RPMI7951 (cell line): ENCODE results near the gene ATP2B3. TPM values are rescaled to one million over a fixed set of nuclear protein-coding genes. Genes with fewer than 3 reads are reported as not detected.

Experiments
- DNase-seq: peaks from one replicate; pipeline ENCODE4 v3.0.0-alpha.2; 2012; ENCODE audit warnings: low read depth
- total RNA-seq: library from RNA; depleted of rRNA; stranded (reverse); fragments of >200 nt; shearing (Covaris generic); gene quantifications from 2 replicates; pipeline ENCODE4 v1.2.3, GENCODE V29; 2014; rRNA removed

ATP2B3 gene
- not detected in 2 replicates for total RNA-seq

DNA sequence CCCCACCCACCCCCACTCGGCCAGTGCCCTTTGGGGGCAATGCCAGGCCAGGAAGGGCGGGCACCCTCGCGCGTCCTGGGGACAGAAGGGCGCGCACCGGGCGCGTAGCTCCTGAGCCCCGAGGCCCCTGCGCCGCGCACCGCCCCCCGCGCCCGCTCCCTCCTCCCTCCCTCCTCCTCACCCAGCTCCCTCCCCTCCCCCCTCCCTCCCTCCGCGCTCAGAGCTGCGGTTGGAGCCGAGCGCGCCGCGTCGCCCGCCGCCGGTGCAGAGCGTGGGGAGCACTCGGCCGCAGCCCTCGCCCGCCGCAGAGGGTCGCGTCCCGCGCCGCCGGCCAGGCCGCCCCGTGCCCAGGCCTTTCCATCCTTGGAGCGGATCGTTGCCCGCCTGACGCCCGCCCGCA, at the start of gene ATP2B3:
Gene ATP2B3 (plus strand): TSS at position 220 of the 400 bp plus-strand sequence. CDS start 18,606 bp downstream, outside the sequence.
- no peak for DNase-seq

DNA sequence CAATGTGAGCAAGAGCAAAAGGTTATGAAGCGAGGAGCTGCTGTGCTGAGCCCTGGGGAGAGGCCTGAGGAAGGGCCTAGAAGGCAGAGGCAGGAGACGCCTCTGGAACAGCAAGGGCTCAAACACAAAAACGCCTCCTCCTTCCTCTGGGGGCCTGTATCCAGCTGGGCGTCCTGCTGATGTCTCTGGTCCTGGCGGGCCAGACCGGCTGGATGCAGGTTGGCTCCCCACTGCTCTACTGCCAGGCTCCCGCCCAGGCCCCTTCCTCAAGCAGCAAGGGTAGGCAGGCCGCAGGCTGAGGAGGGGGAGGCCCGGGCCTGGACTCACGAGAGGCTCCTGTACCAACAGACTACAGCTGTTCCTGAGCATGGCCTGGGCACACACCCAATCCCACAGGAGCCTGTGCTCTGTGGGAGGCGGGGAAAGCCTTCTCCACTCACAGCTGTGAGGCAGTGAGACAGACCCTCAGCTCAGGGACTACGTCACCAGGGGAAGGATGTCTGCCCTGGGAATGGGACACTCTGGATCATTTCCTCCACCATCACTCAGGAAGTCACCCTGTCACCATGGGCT, 49.3 kb upstream of the ATP2B3 start:
- DNase-seq = no peak

DNA sequence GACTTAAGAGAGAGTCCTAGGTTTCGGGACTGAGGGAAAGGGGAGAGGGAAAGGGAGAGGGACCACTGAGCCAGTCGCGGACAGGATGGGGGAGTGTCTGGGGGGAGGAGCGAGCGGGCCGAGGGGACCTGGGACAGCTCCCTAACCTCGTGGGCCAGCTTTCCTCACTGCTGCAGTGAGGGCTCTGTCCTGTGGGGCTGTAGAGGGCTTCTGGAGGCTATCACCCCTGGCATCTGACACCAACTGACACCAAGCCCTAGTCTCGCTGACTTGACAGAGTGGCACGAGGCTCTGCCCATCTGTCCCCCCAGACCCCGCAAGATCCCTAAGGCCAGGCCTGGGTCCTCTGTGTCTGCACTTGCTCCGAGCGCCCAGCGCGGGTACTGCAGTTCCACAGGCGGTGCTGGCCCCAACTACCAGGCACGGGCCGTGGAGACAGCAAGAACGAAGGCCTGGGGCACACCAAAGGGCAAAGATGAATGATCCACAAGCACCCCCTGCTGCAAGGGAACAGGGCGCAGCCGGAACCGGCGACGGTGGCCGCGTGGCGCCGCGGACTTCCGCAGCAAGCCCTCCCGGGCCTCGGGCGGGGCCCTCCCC, 47.5 kb upstream of the ATP2B3 start:
- peak; percentile 23 for DNase-seq

DNA sequence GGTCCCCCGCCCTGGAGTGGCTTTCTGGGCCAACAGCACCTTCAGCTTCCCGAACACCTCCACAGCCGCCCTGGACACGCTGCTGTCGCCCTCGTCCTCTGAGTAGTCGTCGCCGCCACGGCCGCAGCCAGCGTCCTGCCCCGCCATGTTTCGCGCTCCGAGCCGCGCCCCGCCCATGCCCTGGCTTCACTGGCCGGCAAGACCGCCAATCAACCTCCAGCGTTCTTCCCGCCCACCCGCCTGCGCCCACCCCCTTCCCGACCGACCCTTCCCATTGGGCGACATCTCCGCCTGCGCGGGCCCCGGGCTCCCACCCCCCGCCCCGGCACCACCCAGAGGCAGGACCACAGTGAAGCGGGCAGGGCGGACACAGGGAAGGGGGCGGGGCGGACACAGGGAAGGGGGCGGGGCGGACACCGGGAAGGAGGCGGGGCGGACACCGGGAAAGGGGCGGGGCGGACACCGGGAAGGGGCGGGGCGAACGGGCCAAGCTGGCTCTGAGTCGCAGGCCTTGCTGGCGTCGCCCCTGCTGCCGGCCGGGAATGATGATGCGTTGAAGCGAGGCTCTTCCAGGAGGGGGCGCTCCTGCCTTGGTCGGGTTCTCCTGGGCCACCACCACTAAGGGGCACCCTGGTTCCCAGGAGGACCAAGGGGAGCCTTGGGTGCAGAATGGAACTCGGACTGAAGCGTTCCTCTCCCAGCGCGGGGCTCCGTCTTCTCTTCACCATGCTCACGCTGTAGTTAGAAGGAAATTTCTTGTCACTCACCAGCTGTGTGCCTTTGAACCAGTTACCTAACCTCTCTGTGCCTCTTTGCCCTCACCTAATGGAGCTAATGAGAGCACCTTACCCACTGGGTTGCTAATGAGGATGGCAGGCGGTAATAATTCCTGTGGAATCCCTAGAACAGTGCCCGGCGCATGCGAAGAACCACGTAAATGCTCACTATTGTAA, 46.8 kb upstream of the ATP2B3 start, which contains the start of gene HAUS7:
Gene HAUS7 (minus strand): TSS at position 166 of the 953 bp plus-strand sequence. CDS start 19 bp downstream, at position 147.
- DNase-seq = peak; percentile 81

DNA sequence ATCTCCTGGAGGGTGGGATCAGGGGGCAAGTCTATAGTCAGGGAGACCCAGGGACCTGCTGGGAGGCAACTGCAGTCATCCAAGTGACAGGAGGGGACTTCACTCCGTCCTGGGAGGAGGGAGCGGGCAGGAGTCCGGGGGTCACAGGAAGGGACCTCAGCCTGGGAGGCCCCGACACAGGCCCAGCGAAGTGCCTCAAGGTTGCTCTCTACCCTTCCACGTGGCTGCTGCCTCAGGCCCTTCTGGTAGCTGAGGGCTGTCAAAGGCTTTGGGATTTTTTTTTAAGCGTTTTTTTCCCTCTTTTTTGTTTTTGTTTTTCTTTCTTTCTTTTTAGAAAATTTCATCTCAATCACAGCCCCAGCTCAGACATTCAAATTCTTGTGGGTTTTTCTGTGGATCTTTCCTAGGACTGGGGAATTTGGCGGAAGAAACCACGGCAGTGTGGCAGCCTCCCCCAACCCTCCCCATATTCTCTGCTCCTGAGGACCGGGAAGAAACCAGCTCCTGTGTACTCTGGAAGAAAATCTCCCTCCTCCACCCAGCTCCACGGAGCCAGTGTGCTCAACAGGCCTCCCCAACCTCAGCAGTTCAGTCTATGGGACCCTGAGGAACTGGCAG, 45.7 kb upstream of the ATP2B3 start:
- peak; percentile 13 for DNase-seq

DNA sequence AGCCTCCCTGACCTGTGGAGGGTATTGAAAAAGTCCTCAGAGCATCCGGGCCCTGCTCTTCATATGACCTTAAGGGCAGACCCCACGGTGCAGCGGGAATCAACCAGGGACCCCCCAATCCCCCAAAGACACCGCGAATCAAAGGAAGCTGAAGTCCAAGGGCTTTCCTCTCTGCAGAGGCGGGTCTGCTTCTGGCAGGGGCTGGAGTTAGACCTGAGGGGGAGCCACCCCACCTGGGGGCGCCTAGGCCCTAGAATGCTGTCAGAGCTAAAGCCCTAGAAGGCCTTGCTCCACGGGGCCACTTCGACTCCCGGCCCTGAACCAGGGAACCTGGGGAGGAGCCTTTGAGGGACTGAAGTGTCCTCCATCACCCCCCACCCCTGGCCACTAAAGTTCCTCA, 44.3 kb upstream of the ATP2B3 start:
- no peak for DNase-seq

DNA sequence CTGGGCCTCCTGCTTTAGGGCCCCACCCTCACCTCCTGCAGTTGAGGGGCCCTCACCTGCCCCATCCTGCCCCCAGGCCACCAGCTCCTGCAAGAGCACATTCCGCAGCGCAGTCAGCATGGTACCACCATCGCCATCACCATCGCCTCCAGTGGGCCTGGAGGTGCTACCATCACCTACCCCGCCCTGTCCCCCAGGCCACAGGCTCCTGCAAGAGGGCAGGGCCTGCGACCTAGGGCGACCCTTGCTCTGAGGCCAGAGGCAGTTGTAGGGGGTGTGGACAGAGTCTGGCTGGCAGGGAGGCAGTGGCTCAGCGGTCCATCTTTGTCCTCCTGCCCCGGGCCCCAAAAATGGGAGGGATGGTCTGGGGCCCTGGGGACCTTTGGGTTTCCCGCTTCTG, 43.2 kb upstream of the ATP2B3 start:
- no peak for DNase-seq

DNA sequence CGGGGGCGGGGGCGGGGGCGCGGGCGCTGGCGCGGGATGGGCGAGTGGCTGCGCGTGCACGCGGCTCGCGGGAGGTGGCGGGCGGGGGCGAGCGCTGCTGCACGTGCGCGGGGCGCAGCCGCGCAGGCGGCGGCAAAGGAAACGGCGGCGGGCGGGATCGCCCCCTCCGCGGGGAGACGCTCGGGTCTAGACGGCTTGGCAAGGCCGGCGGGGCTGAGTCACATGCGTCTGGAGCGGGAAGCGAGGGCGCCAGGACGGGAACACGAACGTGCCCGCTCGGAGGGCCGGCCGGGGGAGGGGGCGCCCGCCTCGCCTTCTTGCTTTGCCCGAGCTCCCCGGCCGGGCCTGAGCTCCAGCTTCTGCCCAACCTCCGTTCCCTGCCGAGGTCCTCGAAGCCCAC, 42.7 kb upstream of the ATP2B3 start:
- DNase-seq = no peak

DNA sequence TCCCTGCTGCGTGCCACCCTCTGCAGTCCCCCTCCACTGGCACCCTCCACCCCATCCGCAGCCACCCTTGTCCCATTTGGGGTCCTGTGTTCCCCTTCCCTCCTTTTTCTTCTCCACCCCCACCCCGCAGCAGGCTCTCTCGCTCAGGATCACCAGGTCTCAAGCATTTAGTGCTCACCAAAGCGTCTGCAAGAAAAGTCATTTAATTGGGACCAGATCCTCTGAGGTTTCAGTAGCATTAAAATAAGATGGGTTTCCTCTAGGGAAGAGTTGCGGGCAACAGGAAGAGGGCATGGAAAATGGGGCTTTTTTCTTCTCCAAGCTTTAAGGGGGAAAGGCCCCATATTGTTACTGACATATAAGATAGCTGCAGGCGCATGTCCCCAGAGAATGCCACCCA, 42.2 kb upstream of the ATP2B3 start:
- no peak for DNase-seq

DNA sequence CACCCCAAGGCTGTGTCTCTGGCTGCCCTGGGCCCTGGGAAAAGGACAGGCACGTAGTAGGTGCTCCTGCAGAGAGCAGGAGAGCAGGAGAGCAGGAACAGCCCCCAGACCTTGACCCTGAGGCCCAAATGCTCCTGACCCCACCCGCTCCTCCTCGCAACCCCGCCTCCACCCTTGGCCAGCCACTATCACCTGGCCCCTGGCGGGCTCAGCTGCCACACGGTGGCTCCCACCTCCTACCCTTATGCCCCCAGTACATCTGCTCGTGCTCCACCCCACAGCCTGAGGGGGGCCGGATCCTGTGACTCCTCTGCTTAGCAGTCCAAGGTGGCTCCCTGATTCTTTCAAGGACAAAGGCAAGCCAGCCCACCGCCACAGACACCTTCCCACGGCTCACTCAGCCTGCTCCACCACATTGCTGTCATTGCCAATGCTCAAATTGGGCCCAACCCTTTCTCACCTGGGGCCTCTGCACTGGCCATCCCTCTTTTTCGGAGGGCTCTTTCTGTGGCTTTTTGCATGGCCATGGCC, 41.6 kb upstream of the ATP2B3 start:
- DNase-seq = no peak

DNA sequence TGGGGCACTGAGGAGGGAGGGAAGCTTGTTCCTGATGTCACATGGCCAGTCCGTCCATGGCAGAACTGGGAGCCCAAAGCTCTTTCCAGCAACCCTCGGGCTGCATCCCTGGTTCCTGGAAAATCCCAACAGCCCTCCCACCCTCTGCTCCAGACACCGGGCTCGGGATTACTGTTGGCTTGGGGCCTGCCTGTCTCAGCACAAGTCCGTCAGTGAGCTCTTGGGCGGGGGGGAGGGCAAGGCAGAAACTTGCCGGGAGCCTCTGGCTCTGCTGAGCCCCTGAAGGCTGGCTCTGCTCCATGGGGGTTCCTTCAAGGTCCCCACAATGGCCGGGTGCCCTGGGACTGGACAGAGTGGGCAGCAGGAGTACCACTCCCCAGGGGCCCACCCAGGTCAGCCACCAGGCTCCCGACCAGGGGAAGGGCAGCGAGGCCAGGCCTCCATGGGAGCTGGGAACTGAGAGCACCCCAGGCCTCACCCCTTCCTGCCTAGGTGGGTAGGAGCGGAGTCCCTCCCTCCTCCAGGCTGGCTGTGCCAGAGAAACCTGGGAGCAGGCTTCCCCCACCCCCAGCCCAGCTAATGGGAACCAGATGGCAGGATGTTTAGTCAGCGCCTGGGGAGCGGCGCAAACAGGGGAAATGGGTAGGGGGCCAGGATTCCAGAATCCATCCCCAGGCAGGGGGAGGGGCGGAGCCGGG, 40.6 kb upstream of the ATP2B3 start:
- peak; percentile 75 for DNase-seq

DNA sequence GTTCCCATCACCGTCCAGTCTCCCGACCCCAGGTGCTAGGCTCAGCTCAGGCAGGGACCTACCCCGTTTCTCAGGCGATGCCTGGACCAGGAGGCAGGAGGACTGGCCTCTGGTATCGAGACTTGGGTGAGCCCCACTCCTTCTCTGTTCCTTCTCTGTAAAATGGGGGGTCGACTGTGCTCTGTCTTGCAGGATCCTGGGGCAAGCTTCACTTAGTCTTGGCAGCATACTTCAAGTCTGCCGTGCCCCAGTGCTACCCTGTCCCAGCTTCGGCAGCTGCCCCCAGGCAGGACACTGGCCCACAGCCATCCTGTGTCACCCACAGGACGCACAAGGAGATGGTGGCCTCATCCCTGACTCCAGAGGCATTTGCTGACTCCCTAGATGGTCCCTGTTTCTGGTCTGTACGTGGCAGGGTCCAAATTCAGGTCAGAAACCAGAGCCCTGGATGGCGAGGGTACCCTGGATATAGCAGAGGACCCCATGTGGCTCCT, 40.0 kb upstream of the ATP2B3 start:
- no peak for DNase-seq

DNA sequence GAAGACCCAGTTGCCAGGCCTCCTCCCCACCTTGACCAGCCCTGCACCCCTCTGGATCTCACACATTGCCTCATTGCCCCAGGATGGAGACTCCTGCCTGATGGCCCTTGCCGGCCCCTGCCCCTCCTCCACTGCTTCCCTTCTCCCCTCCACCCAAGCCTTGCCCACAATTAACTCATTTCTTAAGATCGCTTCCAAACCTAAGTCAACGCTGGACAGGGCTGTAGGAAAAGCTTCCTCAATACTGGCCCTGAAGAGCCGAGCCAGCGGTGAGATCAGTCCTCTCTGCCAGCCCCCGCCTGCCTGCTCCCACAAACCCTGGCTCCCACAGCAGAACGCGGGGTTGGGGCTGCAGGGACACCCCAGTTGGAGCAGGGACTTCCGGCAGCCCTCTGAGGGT, 39.5 kb upstream of the ATP2B3 start:
- DNase-seq = no peak

DNA sequence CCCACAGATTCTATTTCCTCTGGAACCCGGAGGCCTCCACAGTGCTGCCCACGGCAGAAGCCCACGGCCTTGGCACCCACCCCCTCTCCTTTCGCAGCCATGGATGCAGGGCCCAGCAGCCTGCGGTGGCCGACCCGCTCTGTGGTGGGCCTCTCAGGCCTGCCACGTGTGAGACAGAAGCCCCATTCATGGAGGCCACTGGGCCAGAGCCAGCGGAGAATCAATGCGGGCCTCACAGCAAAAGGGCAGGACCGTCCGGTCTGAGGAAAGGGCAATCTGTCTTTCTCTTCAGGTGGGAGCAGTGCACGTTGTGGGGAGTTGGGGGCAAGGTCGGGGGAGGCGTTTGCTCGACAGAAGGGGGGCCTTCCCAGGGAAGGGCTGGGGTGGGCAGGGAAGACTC, 38.7 kb upstream of the ATP2B3 start:
- no peak for DNase-seq

DNA sequence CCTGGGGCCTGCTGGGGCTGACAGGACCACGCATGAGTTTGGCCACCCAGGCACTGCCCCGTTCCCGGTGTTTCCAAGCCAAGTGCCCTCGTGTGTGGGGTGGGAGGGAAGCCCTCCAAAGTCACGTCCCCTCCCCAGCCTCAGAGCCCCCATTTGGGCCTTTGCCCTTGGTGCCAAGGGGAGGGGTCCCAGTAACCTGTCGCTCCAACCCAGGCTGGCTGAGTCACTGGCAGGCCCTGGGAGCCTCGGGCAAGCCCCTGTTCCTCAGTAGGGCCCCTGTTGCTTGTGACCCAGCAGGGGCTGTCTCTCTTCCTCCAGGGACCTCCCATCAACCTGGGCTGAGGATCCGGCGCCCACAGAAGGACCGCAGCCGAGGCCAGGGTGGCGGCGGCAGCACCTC, 36.4 kb upstream of the ATP2B3 start:
- no peak for DNase-seq

DNA sequence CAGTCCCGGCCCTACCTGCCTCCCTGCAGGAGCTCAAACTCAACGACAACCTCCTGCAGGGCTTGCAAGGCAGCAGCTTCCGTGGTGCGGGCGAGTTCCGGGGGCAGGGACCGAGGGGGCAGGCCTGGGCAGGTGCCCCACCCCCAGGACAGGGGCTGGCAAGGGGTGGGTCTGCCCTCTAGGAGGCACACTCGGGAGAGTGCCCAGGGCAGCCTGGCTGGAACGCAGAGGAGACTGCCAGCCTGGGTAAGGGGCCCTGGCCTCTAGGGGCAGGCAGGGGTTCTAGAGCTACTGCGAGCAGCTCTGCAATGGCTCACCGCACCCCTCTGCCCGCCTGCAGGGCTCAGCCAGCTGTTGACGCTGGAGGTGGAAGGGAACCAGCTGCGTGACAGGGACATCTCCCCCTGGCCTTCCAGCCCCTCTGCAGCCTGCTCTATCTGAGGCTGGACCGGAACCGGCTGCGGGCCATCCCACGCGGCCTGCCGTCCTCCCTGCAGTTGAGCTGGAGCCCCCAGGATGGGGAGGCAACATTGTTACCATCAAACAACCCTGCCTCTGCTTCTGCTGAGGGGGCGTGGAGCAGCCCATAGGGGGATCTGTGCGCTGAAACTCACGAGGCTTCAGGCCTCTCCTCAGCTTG, 34.9 kb upstream of the ATP2B3 start:
- DNase-seq = no peak

DNA sequence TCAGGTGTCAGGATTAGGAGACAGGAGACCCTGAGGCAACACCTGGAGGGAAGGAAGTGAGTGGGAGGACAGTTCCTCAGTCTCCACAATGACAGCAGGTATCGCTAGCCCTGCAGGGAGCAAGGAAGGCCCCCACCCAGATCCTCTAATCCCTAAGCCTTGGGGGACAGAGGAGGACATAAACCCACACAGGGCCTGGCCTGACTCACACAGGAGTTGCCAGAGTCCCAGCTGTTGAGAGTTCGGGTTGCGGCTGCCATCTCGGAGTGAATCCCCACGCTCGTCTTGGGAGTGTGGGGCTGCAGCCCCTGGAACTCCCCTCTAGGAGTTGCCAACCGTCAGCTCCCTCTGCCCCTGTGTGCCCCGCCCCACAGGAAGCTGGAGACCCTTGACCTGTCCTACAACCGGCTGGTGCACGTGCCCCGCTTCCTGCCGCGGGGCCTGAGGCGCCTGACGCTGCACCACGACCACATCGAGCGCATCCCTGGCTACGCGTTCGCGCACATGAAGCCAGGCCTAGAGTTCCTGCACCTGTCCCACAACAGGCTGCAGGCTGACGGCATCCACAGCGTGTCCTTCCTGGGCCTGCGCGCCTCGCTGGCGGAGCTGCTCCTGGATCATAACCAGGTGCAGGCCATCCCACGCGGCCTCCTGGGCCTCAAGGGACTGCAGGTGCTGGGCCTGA, 31.9 kb upstream of the ATP2B3 start:
- DNase-seq = no peak

DNA sequence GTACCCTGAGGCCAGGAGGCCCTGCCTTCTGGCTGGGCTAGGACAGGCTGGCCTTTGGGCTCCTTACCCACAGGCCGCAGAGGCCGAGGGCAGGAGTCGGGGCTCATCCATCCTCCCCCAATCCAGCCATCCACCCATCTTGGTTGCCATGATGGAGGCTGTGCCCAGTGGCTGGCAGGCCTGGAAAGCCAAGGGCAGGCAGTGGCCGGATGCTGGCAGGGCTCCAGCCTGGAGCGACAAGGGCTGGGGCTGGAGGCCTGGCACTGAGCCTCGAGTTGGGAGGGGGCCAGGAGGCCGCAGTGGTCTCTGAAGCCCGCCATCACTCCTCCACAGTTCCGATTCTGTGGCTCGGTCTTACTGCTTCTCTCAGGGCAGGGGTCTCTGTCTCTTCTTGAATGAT, 31.3 kb upstream of the ATP2B3 start:
- no peak for DNase-seq

DNA sequence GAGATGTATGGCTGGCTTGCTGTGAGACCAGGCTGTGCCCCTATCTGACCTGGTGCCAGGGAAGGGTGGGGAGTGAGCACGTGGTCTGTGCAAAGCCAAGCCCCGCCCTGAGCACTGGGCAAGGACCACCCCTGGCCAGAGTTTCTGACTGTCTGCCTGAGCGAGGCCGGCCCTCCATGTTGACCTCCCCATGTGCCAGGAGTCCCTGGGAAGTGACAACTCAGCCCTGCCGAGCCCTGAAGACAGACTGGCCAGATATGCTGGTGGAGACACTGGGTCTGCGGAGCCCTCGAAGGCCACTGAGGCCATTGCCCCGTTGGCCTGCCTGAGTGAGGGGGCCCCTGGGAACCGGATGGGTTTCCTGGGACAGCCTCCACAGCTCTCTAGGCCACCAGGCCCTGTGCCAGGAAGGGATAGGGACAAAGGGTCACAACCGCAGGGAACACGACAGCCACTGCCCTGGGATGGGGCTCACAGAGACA, 29.8 kb upstream of the ATP2B3 start:
- DNase-seq = no peak
